Colonic mucosa (tissue), 4 donors: ENCODE results near the gene FAT1. TPM values are rescaled to one million over a fixed set of nuclear protein-coding genes. Genes with fewer than 3 reads are reported as not detected.
A peak's percentile ranks its signal among the peaks of the same experiment; 100 is the strongest.

ENCODE experiments used
- DNase-seq: peaks from one replicate; pipeline ENCODE4 v3.0.0-alpha.2; 2020
- H3K27ac ChIP-seq: fragments of 200-600 bp; one replicate; pipeline ENCODE4 v1.8.0; 2021
- H3K27me3 ChIP-seq: fragments of 200-600 bp; one replicate; pipeline ENCODE4 v1.8.0; 2021
- H3K36me3 ChIP-seq: fragments of 200-600 bp; one replicate; pipeline ENCODE4 v1.8.0; 2021
- H3K4me1 ChIP-seq: fragments of 200-600 bp; one replicate; pipeline ENCODE4 v1.8.0; 2021; ENCODE audit warnings: mild to moderate bottlenecking
- H3K4me3 ChIP-seq: fragments of 200-600 bp; one replicate; pipeline ENCODE4 v1.8.0; 2021
- H3K9ac ChIP-seq, 2 donors: one replicate each; pipeline ENCODE4 v1.7.0; 2013; ENCODE audit warnings: control low read depth in 2 of 2, low read depth in 2 of 2, low read length in 2 of 2
- H3K9me3 ChIP-seq: fragments of 200-600 bp; one replicate; pipeline ENCODE4 v1.8.0; 2021
- CTCF ChIP-seq: fragments of 200-600 bp; IDR thresholded peaks from one replicate; pipeline ENCODE4 v1.8.0; 2022; ENCODE audit warnings: antibody characterized with exemption, mild to moderate bottlenecking
- intact Hi-C: fragments of 100-400 bp; cut with DNase I; formaldehyde crosslinking; loops from one replicate; pipeline ENCODE4 v1.14.1; 2022
- total RNA-seq, 2 donors: library from RNA; stranded (reverse); fragmentation: NEBNext Ultra II Directional in 1 of 2; extraction: Animal tissue kit (Norgen Biotek cat#: 25700) in 1 of 2; gene quantifications; one replicate each; pipeline ENCODE4 v1.2.1, GENCODE V29; 2021
- donor health status: healthy.
- donor health status: DM: no; HTN: no; CAD: no.
- donor health status: DM: no; HTN: no; CAD: no.

The FAT1 gene
- total RNA-seq, 2 donors from 2014 or later: 243 to 300 TPM

- Histone ChIP-seq H3K4me3 (peak within 1 kb of the TSS; percentile 44), H3K27ac (peak within 1 kb of the TSS; percentile 86), H3K36me3 (no peaks in the 10 kb centered on the region), H3K9me3 (no peaks in the 10 kb centered on the region), H3K9ac (peak within 1 kb of the TSS; percentile 53 to 72), H3K4me1 (no peaks in the 10 kb centered on the region), H3K27me3 (no peaks in the 10 kb centered on the region)
- DNase-seq: peak; percentile 52
- TF ChIP-seq CTCF: no peak
- intact Hi-C loops: no loop called here
Measured at GRCh38 chr4:186554914-186555827, 168.5 kb downstream of the FAT1 start, which contains the start of gene MTNR1A. TSS of gene MTNR1A (minus strand) at chr4:186555567. CDS start at chr4:186555365, 202 bp downstream.

- TF ChIP-seq CTCF: peak; percentile 17
- DNase-seq: peak; percentile 88
- Histone ChIP-seq H3K27ac (peak overlapping the region; percentile 86), H3K9me3 (no peaks in the 10 kb centered on the region), H3K4me3 (peak overlapping the region; percentile 44), H3K36me3 (no peaks in the 10 kb centered on the region), H3K27me3 (no peaks in the 10 kb centered on the region), H3K4me1 (no peaks in the 10 kb centered on the region), H3K9ac (peak overlapping the region; percentile 53 to 72)
- intact Hi-C loops: no loop called here
Measured at GRCh38 chr4:186554539-186554913, 169.1 kb downstream of the FAT1 start.

GRCh38 chr4:186553717-186554116 is 169.9 kb downstream of the FAT1 start:
- Histone ChIP-seq H3K9ac (peak overlapping the region in 1 of 2 donors; percentile 54), H3K4me3 (peak overlapping the region; percentile 44), H3K27ac (peak overlapping the region; percentile 86), H3K9me3 (no peaks in the 10 kb centered on the region), H3K36me3 (no peaks in the 10 kb centered on the region), H3K27me3 (no peaks in the 10 kb centered on the region), H3K4me1 (no peaks in the 10 kb centered on the region)
- TF ChIP-seq CTCF: no peak
- intact Hi-C loops: no loop called here
- peak; percentile 56 for DNase-seq

- Histone ChIP-seq H3K27ac (no peak overlapping the region), H3K36me3 (no peaks in the 10 kb centered on the region), H3K9me3 (no peaks in the 10 kb centered on the region), H3K27me3 (no peaks in the 10 kb centered on the region), H3K4me3 (no peak overlapping the region), H3K9ac (no peak overlapping the region), H3K4me1 (no peaks in the 10 kb centered on the region)
- no peak for TF ChIP-seq CTCF
- intact Hi-C loops: no loop called here
- no peak for DNase-seq
Measured at GRCh38 chr4:186551849-186552248, 171.8 kb downstream of the FAT1 start.

GRCh38 chr4:186545436-186545835 is 178.2 kb downstream of the FAT1 start:
- Histone ChIP-seq H3K27me3 (no peaks in the 10 kb centered on the region), H3K27ac (no peak overlapping the region)
- DNase-seq: no peak

More at GRCh38 chr4:186545436-186545835, 178.2 kb downstream of the FAT1 start:
- TF ChIP-seq CTCF: no peak
- intact Hi-C loops: no loop called here
- Histone ChIP-seq H3K9me3 (no peaks in the 10 kb centered on the region), H3K9ac (no peak overlapping the region), H3K4me3 (no peak overlapping the region), H3K4me1 (no peaks in the 10 kb centered on the region), H3K36me3 (no peaks in the 10 kb centered on the region)
